HCEC 1CT (cell line): Measurements from ENCODE around the gene RITA1.
"Not testable (repeated sequence)": the region's sequence is repeated elsewhere in the genome, so short reads cannot be mapped to it uniquely, and the experiment has no call there.

ENCODE experiments used
- DNase-seq: peaks from one replicate; pipeline ENCODE4 v3.0.0-alpha.2; 2017

Gene RITA1

DNA sequence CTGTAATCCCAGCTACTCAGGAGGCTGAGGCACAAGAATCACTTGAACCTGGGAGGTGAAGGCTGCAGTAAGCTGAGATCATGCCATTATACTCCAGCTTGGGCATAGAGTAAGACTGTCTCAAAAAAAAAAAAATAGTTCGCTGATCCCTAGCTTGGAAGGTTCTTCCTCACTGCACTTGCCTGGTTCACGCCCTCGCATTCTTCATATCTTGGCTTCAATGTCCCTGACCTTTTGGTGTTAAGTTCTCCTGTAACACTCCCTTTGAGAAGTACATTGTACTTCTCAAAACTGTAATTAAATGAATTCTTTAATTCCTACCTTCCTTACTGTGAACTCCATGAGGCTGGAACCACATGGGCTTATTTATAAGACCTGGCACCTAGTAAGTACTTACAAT, 19.3 kb downstream of the RITA1 start:
- DNase-seq: no peak

DNA sequence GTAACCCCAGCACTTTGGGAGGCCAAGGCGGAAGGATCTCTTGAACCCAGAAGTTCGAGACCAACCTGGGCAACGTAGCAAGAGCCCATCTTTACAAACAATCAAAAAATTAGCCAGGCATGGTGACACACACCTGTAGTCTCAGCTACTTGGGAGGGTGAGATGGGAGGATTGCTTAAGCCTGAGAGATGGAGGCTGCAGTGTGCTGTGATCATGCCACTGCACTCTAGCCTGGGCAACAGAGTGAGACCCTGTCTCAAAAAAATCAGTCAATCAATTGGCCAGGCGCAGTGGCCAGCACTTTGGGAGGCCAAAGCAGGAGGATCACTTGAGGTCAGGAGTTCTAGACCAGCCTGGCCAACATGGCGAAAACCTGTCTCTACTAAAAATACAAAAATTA, 21.3 kb downstream of the RITA1 start:
- DNase-seq: not testable (repeated sequence)

DNA sequence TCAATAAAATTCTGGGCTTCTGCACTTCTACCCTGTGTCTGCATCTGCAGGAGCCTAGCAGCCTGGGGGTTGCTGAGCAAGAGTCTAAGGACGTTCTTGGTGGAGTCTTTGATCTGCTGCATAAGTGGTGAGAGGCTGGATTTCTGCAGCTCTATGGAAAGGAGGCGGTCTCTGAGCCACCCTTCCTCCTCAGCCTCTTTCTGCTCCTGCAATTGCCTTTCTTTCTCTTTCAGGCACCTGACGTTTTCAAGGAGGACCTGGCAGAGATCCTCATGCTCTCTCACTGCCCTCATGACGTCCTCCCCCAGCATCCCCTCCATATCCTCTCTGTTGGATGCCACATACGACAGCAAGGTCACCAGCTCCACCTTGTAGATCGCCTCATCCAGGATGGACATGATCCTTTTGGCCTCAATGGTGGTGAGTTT, 22.1 kb downstream of the RITA1 start:
- no peak for DNase-seq

GRCh38 chr12:113208041-113208934, 22.8 kb downstream of the RITA1 start:
- DNase-seq: no peak

- DNase-seq: no peak
Observed at GRCh38 chr12:113211160-113211559, 25.6 kb downstream of the RITA1 start.

DNA sequence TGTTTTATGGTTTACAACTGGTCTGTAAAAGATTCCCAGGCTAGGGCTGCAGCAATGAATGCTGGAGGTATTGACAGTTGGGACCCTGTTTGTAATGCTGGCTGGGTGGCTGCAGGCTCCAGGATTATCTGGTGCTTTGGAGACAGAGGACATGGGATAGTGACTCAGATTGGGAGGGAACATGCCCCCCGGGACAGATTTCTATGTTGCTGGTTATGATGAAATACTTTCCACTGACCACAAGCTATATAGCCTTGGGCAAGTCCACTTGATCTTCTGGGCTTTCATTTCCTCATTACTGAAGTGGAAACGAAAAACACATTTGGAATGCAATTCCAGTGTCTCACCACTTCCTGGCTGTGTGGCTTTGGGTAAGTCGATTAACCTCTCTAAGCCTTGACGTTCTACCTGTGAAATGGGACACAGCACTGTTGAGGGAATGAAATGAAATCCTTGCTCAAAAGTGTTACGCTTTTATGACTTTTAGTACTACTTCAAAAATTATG, 29.4 kb downstream of the RITA1 start:
- peak; percentile 99 for DNase-seq

DNA sequence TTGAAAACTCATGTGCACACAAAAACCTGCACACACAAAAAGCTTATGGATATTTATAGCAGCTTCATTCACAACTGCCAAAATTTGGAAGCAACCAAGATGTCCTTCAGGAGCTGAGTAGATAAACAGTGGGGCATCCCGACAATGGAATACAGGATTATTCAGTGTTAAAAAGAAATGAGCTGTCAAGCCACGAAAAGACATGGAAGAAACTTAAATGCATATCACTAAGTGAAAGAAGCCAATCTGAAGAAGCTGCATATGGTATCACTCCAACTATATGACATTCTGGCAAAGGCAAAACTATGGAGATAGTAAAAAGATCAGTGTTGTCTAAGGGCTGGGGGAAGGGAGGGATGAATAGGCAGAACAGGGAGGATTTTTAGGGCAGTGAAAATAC, 30.5 kb downstream of the RITA1 start:
- DNase-seq: no peak

DNA sequence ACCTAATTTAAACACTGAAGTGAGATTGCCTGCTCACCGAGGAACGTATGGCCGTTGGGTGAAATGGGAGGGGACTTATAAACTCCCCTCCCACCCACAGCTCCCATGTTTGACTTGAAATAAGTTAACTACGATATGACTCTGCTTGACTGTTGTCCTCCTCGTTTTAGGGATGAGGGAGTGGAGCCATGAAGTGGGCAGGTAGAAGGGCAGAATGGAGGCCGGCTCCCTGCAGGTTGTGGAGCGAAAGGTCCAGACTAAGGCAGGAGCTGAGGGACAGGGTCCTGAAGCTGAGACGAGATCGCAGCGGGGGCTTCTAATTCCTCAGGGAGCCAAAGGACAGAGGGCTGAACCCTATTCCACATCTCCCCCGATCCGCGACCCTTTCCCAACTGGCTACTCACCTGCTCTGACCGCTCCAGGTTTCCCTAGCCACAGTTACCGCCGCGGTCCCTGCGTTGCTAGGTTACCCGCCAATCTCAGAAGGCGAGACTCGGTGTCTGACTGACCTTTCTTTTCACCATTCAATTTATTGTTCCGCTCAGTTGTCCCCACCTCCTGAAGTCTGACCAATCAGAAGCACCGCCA, 35.2 kb downstream of the RITA1 start:
- no peak for DNase-seq

GRCh38 chr12:113221181-113221996, 35.9 kb downstream of the RITA1 start, which contains the start of gene TPCN1:
Gene TPCN1, plus strand, starts transcription at chr12:113221464. Its CDS starts 5,389 bp downstream, at chr12:113226853.
- peak; percentile 100 for DNase-seq

DNA sequence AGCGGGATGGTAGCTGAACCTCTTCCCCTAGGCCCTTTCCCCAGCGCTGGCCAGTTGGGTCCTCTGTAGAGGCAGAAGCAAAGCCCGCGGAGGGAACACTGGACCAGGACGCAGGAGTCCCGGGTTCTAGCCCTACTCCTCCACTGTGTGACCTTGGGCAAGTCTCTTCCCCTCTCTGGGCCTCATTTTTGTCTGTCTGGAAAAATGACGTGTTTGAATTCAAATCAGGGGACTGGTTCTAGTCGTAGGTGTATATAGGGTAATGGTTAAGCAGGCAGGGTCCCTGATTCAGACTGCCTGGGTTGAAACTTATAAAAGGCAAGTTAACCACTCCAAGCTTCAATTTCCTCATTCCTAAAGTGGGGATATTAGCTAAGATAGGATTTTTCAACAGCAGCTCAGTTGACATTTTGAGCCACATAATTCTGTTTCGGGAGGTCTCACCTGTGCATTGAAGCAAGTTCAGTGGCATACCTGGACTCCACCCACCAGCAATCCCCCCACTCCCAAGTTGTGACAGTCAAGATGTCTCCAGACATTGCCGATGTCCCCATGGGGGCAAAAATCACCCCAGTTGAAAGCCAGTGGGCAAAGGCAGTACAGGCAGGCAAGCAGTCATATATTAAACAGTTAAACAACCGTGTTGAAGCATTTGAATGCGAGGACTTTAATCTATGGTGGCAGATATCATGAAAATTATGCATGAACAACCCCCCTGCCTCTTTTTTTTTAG, 36.6 kb downstream of the RITA1 start:
- DNase-seq: no peak

GRCh38 chr12:113222730-113223531, 37.4 kb downstream of the RITA1 start:
- peak; percentile 93 for DNase-seq

- no peak for DNase-seq
Observed at GRCh38 chr12:113224955-113225354, 39.4 kb downstream of the RITA1 start.

- DNase-seq: no peak
Observed at GRCh38 chr12:113226696-113227568, 41.4 kb downstream of the RITA1 start.

- DNase-seq: no peak
Observed at GRCh38 chr12:113227686-113228391, 42.3 kb downstream of the RITA1 start.

DNA sequence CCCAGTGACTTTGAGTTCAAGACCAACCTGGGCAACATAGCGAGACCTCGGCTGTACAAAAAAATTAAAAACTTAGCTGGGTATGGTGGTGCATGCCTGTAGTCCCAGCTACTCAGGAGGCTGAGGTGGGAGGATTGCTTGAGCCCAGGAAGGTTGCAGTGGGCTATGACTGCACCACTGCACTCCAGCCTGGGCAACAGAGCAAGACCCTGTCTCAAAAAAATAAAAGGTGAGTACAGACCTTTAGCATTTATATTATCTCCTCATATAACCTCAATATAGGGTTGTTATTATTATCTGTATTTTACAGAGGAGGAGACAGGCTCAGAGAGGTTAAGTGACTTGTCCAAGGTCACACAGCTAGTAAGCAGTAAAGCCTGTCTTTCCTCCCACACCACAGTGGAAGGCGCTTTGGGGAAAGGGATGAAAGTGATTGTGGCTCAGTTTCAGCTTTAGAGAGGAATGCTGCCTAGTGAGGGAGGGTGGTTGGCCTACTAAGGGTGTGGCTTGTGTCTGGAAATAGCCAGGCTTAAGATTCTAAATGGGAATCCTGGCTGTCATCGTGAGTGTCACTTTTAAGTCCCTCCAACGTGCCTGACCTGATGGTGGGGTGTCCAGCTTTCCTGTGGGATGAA, 43.0 kb downstream of the RITA1 start:
- DNase-seq: no peak

GRCh38 chr12:113230315-113231234, 45.1 kb downstream of the RITA1 start:
- DNase-seq: no peak

GRCh38 chr12:113231235-113232088, 45.9 kb downstream of the RITA1 start:
- DNase-seq: peak; percentile 75
